Endothelial cell of umbilical vein (primary cell): ENCODE measurements around the gene LIPH.

Experiments
- FOS ChIP-seq: IDR thresholded peaks from 2 replicates; pipeline ENCODE4 v1.6.1; 2011; ENCODE audit warnings: mild to moderate bottlenecking, low read length, moderate library complexity, borderline replicate concordance; ENCODE audit not compliant: insufficient read depth
- GATA2 ChIP-seq: IDR thresholded peaks from 2 replicates; pipeline ENCODE4 v1.7.0; 2011; ENCODE audit warnings: low read depth, mild to moderate bottlenecking, moderate library complexity, mixed read lengths, low read length; ENCODE audit not compliant: insufficient read length, insufficient read depth
- MAX ChIP-seq: IDR thresholded peaks from 2 replicates; pipeline ENCODE4 v1.6.1; 2011; ENCODE audit not compliant: insufficient read depth, insufficient read length
- POLR2A ChIP-seq: IDR thresholded peaks from 2 replicates; pipeline ENCODE4 v1.6.1; 2012; ENCODE audit warnings: low read depth, mild to moderate bottlenecking, control low read depth, low read length
- POLR2AphosphoS5 ChIP-seq: IDR thresholded peaks from 2 replicates; pipeline ENCODE4 v1.6.1; 2012; ENCODE audit warnings: low read depth, mild to moderate bottlenecking, control low read depth, low read length, moderate library complexity; ENCODE audit not compliant: insufficient read depth
- TF ChIP-seq, protein P1 (sequence below), 2 donors: IDR thresholded peaks; 1 replicate in 1 of 2; 2 replicates in 1 of 2; pipeline ENCODE4 v1.5.1; 2011; ENCODE audit warnings: low read length in 2 of 2, mild to moderate bottlenecking in 2 of 2, moderate library complexity in 2 of 2, control low read depth in 1 of 2, inconsistent platforms in 1 of 2, low read depth in 1 of 2; ENCODE audit not compliant: insufficient read depth in 1 of 2; ENCODE audit errors: extremely low read depth in 1 of 2

DNA sequence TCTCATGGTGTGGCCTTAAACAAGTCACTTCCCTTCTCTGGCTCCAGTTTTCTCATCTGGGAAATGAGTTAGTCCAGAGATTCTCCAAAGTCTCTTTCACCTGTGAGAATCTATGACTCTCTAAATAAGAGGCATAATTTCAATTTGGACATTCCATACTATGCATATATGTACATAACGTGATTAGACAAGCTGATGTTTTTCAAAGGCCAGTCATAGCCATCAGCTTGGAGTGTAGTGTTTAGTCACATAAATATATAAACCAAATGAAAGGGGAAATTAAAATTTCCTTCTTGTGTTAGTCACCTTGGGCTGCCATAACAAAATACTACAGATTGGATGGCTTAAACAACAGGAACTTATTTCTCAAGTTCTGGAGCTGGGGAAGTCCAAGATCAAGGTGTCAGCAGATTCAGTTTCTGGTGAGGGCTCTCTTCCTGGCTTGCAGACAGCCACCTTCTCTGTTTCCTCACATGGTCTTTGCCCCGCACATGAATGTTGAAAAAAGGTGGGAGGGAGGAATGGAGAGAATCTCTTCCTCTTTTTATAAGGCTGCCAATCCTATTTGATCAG is 72.9 kb downstream of the LIPH start:
- no peak for TF ChIP-seq MAX
- TF ChIP-seq, protein P1, sequence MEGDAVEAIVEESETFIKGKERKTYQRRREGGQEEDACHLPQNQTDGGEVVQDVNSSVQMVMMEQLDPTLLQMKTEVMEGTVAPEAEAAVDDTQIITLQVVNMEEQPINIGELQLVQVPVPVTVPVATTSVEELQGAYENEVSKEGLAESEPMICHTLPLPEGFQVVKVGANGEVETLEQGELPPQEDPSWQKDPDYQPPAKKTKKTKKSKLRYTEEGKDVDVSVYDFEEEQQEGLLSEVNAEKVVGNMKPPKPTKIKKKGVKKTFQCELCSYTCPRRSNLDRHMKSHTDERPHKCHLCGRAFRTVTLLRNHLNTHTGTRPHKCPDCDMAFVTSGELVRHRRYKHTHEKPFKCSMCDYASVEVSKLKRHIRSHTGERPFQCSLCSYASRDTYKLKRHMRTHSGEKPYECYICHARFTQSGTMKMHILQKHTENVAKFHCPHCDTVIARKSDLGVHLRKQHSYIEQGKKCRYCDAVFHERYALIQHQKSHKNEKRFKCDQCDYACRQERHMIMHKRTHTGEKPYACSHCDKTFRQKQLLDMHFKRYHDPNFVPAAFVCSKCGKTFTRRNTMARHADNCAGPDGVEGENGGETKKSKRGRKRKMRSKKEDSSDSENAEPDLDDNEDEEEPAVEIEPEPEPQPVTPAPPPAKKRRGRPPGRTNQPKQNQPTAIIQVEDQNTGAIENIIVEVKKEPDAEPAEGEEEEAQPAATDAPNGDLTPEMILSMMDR (IDR thresholded peaks at IDR 0.05; ENCODE audit: extremely low read depth in 1 of 2, insufficient read depth in 1 of 2, low read depth in 1 of 2, low read length in 2 of 2): no peak
- no peak for TF ChIP-seq POLR2AphosphoS5
- TF ChIP-seq POLR2A: no peak
- TF ChIP-seq GATA2: no peak
- no peak for TF ChIP-seq FOS
